HG03565 (cell line): ENCODE data around the gene ANKRD17.
A peak's percentile ranks its signal among the peaks of the same experiment; 100 is the strongest.

Experiments
- ATAC-seq: cut with Tn5 transposase; IDR thresholded peaks from one replicate; pipeline ENCODE4 v1.9.1; 2021; ENCODE audit warnings: mild to moderate bottlenecking, moderate library complexity; ENCODE audit not compliant: unreplicated experiment

ANKRD17 gene

GRCh38 chr4:73131281-73131680 is 127.3 kb downstream of the ANKRD17 start:
- no peak for ATAC-seq

GRCh38 chr4:73129319-73129718 is 129.3 kb downstream of the ANKRD17 start:
- ATAC-seq = no peak

GRCh38 chr4:73127839-73128453 is 130.7 kb downstream of the ANKRD17 start:
- ATAC-seq = peak; percentile 64

- no peak for ATAC-seq
Measured at GRCh38 chr4:73109493-73109892, 149.1 kb downstream of the ANKRD17 start.

- ATAC-seq = no peak
Measured at GRCh38 chr4:73104695-73105094, 153.9 kb downstream of the ANKRD17 start.

- no peak for ATAC-seq
Measured at GRCh38 chr4:73103799-73104503, 154.6 kb downstream of the ANKRD17 start.

- ATAC-seq = no peak
Measured at GRCh38 chr4:73099143-73099542, 159.5 kb downstream of the ANKRD17 start.

GRCh38 chr4:73098713-73099112 is 159.9 kb downstream of the ANKRD17 start:
- no peak for ATAC-seq

- no peak for ATAC-seq
Measured at GRCh38 chr4:73098016-73098415, 160.6 kb downstream of the ANKRD17 start.

- ATAC-seq = no peak
Measured at GRCh38 chr4:73092868-73093267, 165.7 kb downstream of the ANKRD17 start.

- no peak for ATAC-seq
Measured at GRCh38 chr4:73090738-73091137, 167.9 kb downstream of the ANKRD17 start.

GRCh38 chr4:73087871-73088270 is 170.7 kb downstream of the ANKRD17 start:
- ATAC-seq = no peak

GRCh38 chr4:73086095-73086868 is 172.3 kb downstream of the ANKRD17 start:
- no peak for ATAC-seq

GRCh38 chr4:73080789-73081188 is 177.8 kb downstream of the ANKRD17 start:
- no peak for ATAC-seq

GRCh38 chr4:73075832-73076231 is 182.8 kb downstream of the ANKRD17 start:
- no peak for ATAC-seq

GRCh38 chr4:73070074-73070390 is 188.6 kb downstream of the ANKRD17 start:
- peak; percentile 9 for ATAC-seq

GRCh38 chr4:73069338-73070073 is 189.1 kb downstream of the ANKRD17 start, which contains the start of gene COX18:
Gene COX18, minus strand, starts transcription at chr4:73069716. Its CDS starts 67 bp downstream, at chr4:73069649.
- peak; percentile 77 for ATAC-seq

GRCh38 chr4:73068491-73069337 is 189.9 kb downstream of the ANKRD17 start:
- ATAC-seq = no peak

- ATAC-seq = no peak
Measured at GRCh38 chr4:73067971-73068394, 190.6 kb downstream of the ANKRD17 start.

GRCh38 chr4:73066928-73067327 is 191.7 kb downstream of the ANKRD17 start:
- no peak for ATAC-seq
